DND-41 (cell line): ENCODE results near the gene CDC6.
A peak's percentile ranks its signal among the peaks of the same experiment; 100 is the strongest.

Experiments used
- ATAC-seq: fragments of 200-7000 bp; cut with Tn5 transposase; 3 replicates; pipeline ENCODE4 v1.9.1; 2021; ENCODE audit warnings: low read depth; ENCODE audit not compliant: insufficient read depth
- DNase-seq: peaks from one replicate; pipeline ENCODE4 v3.0.0-alpha.2; 2020
- H2AFZ ChIP-seq: 2 replicates; pipeline ENCODE4 v1.6.0; 2012; ENCODE audit warnings: low read depth, low read length
- H3K27ac ChIP-seq: 2 replicates; pipeline ENCODE4 v1.5.1; 2012; ENCODE audit warnings: low read length, inconsistent platforms
- H3K27me3 ChIP-seq: fragments of 200-600 bp; sonication (generic); 2 replicates; pipeline ENCODE4 v1.6.0; 2012; ENCODE audit warnings: low read length, mild to moderate bottlenecking, inconsistent platforms; ENCODE audit not compliant: insufficient read depth, poor library complexity
- H3K36me3 ChIP-seq: 2 replicates; pipeline ENCODE4 v1.5.1; 2012; ENCODE audit warnings: low read length, inconsistent platforms; ENCODE audit not compliant: insufficient read depth
- H3K4me1 ChIP-seq: 2 replicates; pipeline ENCODE4 v1.5.1; 2012; ENCODE audit warnings: mild to moderate bottlenecking, low read length; ENCODE audit not compliant: insufficient read depth
- H3K4me2 ChIP-seq: 2 replicates; pipeline ENCODE4 v1.6.0; 2012; ENCODE audit warnings: mild to moderate bottlenecking, moderate library complexity, low read length, inconsistent platforms; ENCODE audit not compliant: insufficient read depth
- H3K4me3 ChIP-seq, 2 experiments: fragments of 200-600 bp in 1 of 2; shearing (Covaris generic) in 1 of 2; 2 replicates each; pipeline ENCODE4 v1.5.1; 2012 to 2016; ENCODE audit warnings: inconsistent platforms in 2 of 2, low read length in 2 of 2, mild to moderate bottlenecking in 2 of 2, low read depth in 1 of 2, moderate library complexity in 1 of 2
- H3K79me2 ChIP-seq: 2 replicates; pipeline ENCODE4 v1.6.0; 2012; ENCODE audit warnings: low read length, inconsistent platforms; ENCODE audit not compliant: insufficient read depth
- H3K9ac ChIP-seq: 2 replicates; pipeline ENCODE4 v1.6.0; 2012; ENCODE audit warnings: low read depth, mild to moderate bottlenecking, inconsistent platforms, low read length, moderate library complexity
- H3K9me3 ChIP-seq: 2 replicates; pipeline ENCODE4 v1.5.1; 2012; ENCODE audit warnings: low read length, moderate library complexity, mild to moderate bottlenecking, inconsistent platforms; ENCODE audit not compliant: insufficient read depth, severe bottlenecking
- H4K20me1 ChIP-seq: 2 replicates; pipeline ENCODE4 v1.6.0; 2012; ENCODE audit warnings: low read length; ENCODE audit not compliant: insufficient read depth
- CTCF ChIP-seq: IDR thresholded peaks from 2 replicates; pipeline ENCODE4 v1.5.1; 2012; ENCODE audit warnings: borderline replicate concordance, low read length, moderate library complexity, mild to moderate bottlenecking; ENCODE audit not compliant: poor library complexity, severe bottlenecking; ENCODE audit errors: extremely low read depth
- EZH2 ChIP-seq: IDR thresholded peaks from 3 replicates; pipeline ENCODE4 v1.6.1; 2012; ENCODE audit warnings: borderline replicate concordance, low read depth, mild to moderate bottlenecking, moderate library complexity, low read length, inconsistent platforms; ENCODE audit not compliant: severe bottlenecking

Gene CDC6

DNA sequence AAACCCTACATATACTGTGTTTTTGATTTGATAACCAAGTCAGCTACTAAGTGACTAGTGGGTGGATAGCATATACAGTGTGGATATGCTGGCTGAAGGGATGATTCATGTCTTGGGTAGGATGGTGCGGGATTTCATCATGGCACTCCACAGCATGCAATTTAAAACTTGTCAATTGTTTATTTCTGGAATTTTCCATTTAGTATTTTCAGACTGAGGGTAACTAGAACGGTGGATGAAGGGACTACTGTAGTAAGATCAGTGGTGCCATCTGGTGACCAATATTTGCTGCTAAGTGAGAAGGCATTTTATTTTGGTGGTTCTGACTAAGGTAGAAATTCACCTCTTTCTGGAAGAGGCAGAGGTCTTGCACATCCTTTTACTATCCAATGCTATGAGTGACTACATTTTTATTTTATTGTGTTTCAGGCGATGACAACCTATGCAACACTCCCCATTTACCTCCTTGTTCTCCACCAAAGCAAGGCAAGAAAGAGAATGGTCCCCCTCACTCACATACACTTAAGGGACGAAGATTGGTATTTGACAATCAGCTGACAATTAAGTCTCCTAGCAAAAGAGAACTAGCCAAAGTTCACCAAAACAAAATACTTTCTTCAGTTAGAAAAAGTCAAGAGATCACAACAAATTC is 3.1 kb downstream of the CDC6 start:
- Histone ChIP-seq H2AFZ (no peak overlapping the region), H3K36me3 (peaks cover 70% of the 10 kb centered on the region), H3K4me3 (peak overlapping the region in 1 of 2 experiments; percentile 21; a peak in 1 of 4 replicates), H3K9me3 (no peaks in the 10 kb centered on the region), H3K4me1 (peaks cover 57% of the 10 kb centered on the region), H3K9ac (peak overlapping the region; percentile 1; the same call in 1 of the 2 replicates), H3K27ac (no peak overlapping the region), H3K27me3 (no peaks in the 10 kb centered on the region), H3K4me2 (peak overlapping the region; percentile 79), H3K79me2 (peaks cover 62% of the 10 kb centered on the region), H4K20me1 (peaks cover 30% of the 10 kb centered on the region; the same call in 1 of the 2 replicates)
- DNase-seq (peak; percentile 32), ATAC-seq (no peak)
- peak; percentile 64 for TF ChIP-seq CTCF
- TF ChIP-seq EZH2: no peak

GRCh38 chr17:40291281-40291664 is 3.6 kb downstream of the CDC6 start:
- no peak overlapping the region for H3K27ac ChIP-seq

GRCh38 chr17:40293363-40293762 is 5.7 kb downstream of the CDC6 start:
- no peaks in the 10 kb centered on the region for H3K27me3 ChIP-seq
- no peak for DNase-seq

More at GRCh38 chr17:40291281-40291664, 3.6 kb downstream of the CDC6 start:
- DNase-seq (no peak), ATAC-seq (no peak)
- Histone ChIP-seq H3K4me2 (peak overlapping the region; percentile 79; the same call in 1 of the 2 replicates), H3K4me1 (peaks cover 57% of the 10 kb centered on the region), H3K9me3 (no peaks in the 10 kb centered on the region), H3K79me2 (peaks cover 67% of the 10 kb centered on the region), H2AFZ (no peak overlapping the region), H3K36me3 (peaks cover 75% of the 10 kb centered on the region), H3K9ac (peak overlapping the region; percentile 1; the same call in 1 of the 2 replicates), H4K20me1 (peaks cover 32% of the 10 kb centered on the region; the same call in 1 of the 2 replicates), H3K4me3 (peak overlapping the region in 1 of 2 experiments; percentile 7; a peak in 1 of 4 replicates), H3K27me3 (no peaks in the 10 kb centered on the region)
- TF ChIP-seq CTCF (no peak), EZH2 (no peak)

More at GRCh38 chr17:40293363-40293762, 5.7 kb downstream of the CDC6 start:
- peaks cover 47% of the 10 kb centered on the region for H3K4me1 ChIP-seq
- TF ChIP-seq CTCF (no peak), EZH2 (no peak)
- no peak overlapping the region for H3K27ac ChIP-seq
- H3K4me3 ChIP-seq: no peak overlapping the region
- H3K4me2 ChIP-seq: peak overlapping the region; percentile 22; the same call in 1 of the 2 replicates
- peaks cover 72% of the 10 kb centered on the region for H3K79me2 ChIP-seq
- H2AFZ ChIP-seq: no peak overlapping the region
- peaks cover 39% of the 10 kb centered on the region; the same call in 1 of the 2 replicates for H4K20me1 ChIP-seq
- H3K36me3 ChIP-seq: peaks cover 96% of the 10 kb centered on the region
- no peak overlapping the region for H3K9ac ChIP-seq
- no peaks in the 10 kb centered on the region for H3K9me3 ChIP-seq
- no peak for ATAC-seq
